ENCODE measurements around the gene CCDC51.
A peak's percentile ranks its signal among the peaks of the same experiment; 100 is the strongest.

GRCh38 chr3:48446425-48447193 lies 6.7 kb upstream of the CCDC51 start, which contains the start of gene ATRIP:
- TF ChIP-seq FOXJ3 (CRISPR knock-in tag; IDR thresholded peaks at IDR 0.05), result no peak
- peak; percentile 45; the same call in 1 of the 2 replicates for TF ChIP-seq REST (IDR thresholded peaks at IDR 0.05; ENCODE audit: low read depth, low read length)
- peak; percentile 20 for TF ChIP-seq CHD2 (IDR thresholded peaks at IDR 0.05; ENCODE audit: low read length, partially characterized antibody)
- TF ChIP-seq CTCF (IDR thresholded peaks at IDR 0.05), result no peak
- no peak; the same call in 1 of the 2 replicates for TF ChIP-seq RCOR1 (IDR thresholded peaks at IDR 0.05; ENCODE audit: low read length)
